ENCODE measurements around the gene PTGS1.
A peak's percentile ranks its signal among the peaks of the same experiment; 100 is the strongest.
"Not testable (repeated sequence)": the region's sequence is repeated elsewhere in the genome, so short reads cannot be mapped to it uniquely, and the experiment has no call there.

Gene PTGS1

DNA sequence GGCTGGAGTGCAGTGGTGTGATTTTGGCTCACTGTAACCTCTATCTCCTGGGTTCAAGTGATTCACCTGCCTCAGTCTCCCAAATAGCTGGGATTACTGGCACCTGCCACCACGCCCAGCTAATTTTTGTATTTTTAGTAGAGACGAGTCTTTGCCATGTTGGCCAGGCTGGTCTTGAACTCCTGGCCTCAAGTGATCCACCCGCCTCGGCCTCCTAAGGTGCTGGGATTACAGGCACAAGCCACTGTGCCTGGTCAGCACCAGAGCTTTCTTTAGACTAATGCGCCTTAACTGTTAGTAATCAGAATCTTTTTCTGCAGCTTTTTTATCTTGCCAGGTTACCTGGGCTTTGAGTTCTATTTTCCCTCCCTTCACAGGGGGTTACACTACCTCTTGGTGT, 18.4 kb downstream of the PTGS1 start:
- DNase-seq, result peak in 1 of 42 donors; percentile 12
- intact Hi-C loops (cut with DNase I), result no loop called here

DNA sequence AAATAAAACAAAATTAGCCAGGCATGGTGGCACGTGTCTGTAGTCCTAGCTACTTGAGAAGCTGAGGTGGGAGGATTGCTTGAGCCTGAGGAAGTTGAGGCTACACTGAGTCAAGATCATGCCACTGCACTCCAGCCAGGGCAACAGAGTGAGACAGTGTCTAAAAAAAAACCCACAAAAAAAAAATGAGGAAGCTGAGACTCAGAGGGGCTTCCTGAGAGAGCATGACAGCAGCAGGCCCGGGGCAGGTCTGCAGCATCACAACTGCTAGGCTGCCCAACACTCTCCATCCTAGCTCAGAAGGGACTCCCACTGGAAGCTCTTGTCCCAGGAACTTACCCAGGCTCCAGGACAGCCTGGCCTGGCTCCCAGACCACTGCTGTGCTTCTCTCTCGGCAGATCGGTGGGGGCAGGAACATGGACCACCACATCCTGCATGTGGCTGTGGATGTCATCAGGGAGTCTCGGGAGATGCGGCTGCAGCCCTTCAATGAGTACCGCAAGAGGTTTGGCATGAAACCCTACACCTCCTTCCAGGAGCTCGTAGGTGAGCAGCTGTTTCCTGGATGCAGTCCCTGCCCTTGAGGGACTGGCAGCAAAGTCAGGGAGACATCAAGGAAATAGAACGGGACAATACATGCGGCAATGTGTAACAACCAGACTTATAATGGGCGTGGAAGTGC, 19.1 kb downstream of the PTGS1 start:
- peak in 3 of 42 donors; percentile 7 to 39 (median 34) for DNase-seq
- intact Hi-C loops (cut with DNase I), result no loop called here

DNA sequence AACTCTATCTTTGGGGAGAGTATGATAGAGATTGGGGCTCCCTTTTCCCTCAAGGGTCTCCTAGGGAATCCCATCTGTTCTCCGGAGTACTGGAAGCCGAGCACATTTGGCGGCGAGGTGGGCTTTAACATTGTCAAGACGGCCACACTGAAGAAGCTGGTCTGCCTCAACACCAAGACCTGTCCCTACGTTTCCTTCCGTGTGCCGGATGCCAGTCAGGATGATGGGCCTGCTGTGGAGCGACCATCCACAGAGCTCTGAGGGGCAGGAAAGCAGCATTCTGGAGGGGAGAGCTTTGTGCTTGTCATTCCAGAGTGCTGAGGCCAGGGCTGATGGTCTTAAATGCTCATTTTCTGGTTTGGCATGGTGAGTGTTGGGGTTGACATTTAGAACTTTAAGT, 21.5 kb downstream of the PTGS1 start:
- intact Hi-C loops (cut with DNase I), result no loop called here
- peak in 2 of 42 donors; percentile 20 to 28 for DNase-seq

DNA sequence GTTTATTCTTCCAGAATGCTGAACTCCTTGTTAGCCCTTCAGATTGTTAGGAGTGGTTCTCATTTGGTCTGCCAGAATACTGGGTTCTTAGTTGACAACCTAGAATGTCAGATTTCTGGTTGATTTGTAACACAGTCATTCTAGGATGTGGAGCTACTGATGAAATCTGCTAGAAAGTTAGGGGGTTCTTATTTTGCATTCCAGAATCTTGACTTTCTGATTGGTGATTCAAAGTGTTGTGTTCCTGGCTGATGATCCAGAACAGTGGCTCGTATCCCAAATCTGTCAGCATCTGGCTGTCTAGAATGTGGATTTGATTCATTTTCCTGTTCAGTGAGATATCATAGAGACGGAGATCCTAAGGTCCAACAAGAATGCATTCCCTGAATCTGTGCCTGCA, 21.9 kb downstream of the PTGS1 start:
- peak in 1 of 42 donors; percentile 1 for DNase-seq
- intact Hi-C loops (cut with DNase I), result no loop called here

DNA sequence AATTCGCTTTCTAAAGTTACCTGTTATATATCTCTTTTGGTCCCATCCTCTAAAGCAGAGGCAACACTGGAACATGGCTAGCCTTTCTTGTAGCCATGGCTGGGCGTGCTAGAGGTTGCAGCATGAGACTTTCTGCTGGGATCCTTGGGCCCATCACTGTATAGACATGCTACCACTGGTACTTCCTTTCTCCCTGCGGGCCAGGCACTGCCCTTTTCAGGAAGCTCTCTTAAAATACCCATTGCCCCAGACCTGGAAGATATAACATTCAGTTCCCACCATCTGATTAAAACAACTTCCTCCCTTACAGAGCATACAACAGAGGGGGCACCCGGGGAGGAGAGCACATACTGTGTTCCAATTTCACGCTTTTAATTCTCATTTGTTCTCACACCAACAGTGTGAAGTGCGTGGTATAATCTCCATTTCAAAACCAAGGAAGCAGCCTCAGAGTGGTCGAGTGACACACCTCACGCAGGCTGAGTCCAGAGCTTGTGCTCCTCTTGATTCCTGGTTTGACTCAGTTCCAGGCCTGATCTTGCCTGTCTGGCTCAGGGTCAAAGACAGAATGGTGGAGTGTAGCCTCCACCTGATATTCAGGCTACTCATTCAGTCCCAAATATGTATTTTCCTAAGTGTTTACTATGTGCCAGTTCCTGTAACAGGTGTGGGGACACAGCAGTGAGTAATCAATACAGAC, 22.6 kb downstream of the PTGS1 start:
- DNase-seq, result peak in 3 of 42 donors; percentile 12 to 35 (median 16)
- intact Hi-C loops (cut with DNase I), result no loop called here

DNA sequence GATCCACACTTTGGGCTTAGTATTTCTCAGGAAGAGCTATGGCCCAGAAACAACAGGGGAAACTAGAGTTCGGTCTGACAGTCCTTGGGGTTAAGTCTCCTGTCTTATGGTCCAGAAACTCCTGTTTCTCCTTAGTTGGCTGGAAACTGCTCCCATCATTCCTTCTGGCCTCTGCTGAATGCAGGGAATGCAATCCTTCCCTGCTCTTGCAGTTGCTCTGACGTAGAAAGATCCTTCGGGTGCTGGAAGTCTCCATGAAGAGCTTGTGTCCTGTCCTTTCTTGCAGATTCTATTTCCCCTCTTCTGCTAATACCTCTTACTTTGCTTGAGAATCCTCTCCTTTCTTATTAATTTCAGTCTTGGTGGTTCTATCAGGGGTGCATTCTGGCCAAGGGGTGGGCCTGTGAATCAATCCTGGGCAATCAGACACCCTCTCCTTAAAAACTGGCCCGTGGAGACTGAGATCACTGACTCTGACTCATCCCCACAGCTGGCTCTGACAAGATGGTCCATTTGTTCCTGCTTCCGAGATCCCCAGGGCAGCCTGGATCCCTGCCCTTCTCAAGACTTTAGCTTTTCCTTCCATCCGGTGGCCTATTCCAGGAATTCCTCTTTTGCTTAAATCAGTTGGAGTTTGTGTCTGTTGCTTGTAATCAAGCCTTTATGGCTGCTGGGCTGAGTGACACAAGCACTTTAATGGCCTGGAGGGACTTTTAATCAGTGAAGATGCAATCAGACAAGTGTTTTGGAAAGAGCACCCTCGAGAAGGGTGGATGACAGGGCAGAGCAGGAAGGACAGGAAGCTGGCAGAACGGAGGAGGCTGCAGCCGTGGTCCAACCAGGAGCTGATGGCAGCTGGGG, 23.7 kb downstream of the PTGS1 start:
- intact Hi-C loops (cut with DNase I), result no loop called here
- DNase-seq, result peak in 2 of 42 donors; percentile 33 to 42

DNA sequence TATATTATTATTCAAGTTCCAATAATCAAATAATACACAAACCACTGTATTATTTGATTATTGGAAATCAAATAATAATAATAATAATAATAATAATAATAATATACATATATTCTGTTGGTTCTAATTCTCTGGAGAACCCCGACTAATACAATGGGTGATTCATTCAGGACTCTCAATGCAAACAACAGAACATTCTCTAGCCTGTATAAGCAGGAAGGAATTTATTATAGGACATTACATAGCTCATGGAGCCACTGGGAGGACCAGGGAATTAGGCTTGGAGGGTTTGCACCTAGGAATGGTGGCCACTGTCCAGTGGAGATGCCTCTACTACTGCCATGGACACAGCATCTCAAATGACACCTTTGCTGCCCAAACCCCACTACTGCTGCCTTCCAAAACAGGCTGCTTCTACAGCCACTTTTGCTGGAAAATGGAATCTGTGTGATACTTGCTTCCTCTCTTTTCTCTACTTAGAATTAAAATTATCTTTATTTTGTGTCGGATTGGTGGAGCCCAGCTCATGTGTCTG, 25.9 kb downstream of the PTGS1 start:
- intact Hi-C loops (cut with DNase I), result no loop called here
- peak in 1 of 42 donors; percentile 13 for DNase-seq

DNA sequence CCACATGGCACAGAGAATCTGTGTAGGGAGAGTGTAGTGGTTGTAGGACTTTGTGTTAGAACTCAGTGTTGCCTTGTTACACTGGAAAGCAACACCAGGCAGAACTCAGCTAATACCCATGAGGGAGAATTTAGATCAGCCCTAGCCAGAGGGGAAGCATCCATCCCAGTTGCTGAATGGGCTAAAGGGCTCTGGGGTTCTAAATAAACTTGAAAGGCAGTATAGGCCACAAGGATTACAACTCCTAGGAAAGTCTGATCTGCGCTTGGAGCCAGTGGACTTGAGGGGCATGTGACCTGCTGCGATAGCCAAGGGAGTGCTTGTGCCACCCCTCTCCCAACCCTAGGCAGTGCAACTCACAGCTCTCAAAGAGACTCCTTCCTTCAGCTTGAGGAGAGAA, 26.9 kb downstream of the PTGS1 start:
- intact Hi-C loops (cut with DNase I), result no loop called here
- peak in 1 of 42 donors; percentile 13 for DNase-seq

DNA sequence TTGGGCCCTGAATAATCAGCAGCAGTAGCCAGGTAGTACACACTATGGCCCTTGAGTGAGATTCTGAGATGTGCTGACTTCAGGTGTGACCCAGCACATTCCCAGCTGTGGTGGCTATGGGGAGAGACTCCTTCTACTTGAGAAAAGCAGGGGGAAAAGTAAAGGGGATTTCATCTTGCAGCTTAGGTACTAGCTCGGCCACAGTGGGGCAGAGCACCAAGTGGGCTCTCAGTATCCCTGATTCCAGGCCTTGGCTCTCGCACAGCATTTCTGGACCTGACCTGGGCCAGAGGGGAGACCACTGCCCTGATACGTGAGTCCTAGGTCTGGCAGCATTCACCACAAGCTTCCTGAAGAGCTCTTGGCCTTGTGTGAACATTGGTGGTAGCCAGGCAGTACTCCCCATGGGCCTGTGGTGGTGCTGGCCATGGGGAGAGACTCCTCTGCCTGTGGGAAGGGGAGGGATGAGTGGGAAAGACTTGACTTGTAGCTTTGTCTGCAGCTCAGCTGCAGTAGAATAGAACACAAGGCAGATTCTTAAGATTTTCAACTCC, 27.6 kb downstream of the PTGS1 start:
- DNase-seq, result peak in 2 of 42 donors; percentile 9 to 13
- intact Hi-C loops (cut with DNase I), result no loop called here

DNA sequence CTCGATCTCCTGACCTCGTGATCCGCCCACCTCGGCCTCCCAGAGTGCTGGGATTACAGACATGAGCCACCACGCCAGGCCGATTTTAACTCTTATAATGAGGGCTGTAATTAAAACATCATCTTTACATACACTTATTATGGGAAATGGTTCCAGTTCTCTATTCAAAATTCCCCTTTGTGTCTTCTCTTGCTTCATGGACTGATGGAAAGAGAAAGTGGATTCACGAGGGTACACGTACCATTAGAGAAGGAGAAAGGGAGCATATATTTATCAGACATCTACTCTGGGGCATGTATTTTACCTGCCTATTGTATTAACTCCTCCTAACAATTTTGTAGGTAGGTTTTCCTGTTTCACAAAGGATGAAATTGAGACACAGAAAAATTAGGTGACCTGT, 31.1 kb downstream of the PTGS1 start:
- no peak for DNase-seq
- intact Hi-C loops (cut with DNase I), result no loop called here

DNA sequence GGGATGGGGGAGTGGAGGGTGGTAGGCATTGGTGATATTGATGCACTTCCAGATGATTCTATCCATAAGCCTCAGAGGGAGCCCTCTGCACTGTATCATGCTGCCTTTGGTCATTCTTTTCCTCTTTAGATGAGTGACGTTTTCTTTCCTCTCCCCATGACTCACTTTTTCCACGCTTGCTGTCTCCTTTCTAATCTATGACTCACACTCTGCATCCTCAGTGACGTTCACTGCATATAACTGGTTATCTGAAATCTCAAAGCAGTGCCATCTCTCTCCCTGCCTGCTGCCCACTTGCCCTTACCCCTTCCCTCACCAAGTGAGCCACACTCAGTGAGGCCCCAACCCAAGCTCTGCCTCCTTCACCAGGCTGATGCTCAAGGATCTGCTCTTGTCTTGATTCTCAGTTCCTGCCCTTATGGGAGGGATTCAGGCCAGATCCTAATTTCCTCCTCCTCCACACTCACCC, 31.6 kb downstream of the PTGS1 start:
- intact Hi-C loops (cut with DNase I), result no loop called here
- DNase-seq, result peak in 1 of 42 donors; percentile 21

DNA sequence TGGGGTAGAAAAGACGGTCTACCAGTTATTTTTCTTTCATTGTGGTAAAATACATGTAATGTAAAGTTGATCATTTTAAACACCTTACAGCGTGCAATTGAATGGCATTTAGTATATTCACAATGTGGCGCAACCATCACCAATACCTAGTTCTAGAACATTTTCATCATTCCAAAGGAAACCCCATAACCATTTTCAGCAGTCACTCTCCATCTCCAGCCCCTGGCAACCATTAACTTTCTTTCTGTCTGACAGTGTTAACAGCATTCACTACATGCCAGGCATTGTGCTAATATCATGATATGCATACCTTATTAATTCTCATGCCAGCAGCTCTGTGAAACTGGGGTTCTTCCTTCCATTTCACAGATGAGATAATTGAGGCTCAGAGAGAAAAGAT, 32.0 kb downstream of the PTGS1 start:
- intact Hi-C loops (cut with DNase I), result no loop called here
- no peak for DNase-seq

DNA sequence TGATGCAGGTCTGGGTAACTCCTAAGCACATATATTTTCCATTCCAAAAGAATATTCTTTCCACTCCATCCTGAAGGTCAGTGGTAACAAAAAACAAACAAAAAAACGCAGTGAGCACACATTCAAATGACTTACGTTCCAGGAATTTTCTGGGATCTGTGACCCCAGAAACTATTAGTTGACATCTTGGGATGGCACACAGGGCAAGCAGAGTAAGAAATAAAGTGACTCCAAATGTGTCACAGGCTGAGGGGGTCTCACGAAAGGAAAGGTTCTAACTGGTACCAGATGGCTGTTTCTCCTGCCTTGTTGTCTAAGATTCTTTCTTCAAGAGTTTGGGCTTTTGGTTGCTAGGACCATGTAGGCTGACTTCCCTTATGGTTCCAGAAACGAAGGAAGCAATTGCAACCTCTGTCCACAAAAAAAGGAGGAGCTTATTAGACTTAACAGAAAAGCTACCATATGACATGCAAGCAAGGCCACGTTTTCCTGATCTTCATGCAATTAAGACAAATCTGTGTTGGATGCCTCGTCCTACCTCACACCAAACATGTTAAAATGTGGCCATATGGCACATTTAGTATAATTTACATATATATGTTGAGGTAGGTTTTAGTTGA, 32.7 kb downstream of the PTGS1 start:
- intact Hi-C loops (cut with DNase I), result no loop called here
- DNase-seq, result peak in 1 of 42 donors; percentile 17

DNA sequence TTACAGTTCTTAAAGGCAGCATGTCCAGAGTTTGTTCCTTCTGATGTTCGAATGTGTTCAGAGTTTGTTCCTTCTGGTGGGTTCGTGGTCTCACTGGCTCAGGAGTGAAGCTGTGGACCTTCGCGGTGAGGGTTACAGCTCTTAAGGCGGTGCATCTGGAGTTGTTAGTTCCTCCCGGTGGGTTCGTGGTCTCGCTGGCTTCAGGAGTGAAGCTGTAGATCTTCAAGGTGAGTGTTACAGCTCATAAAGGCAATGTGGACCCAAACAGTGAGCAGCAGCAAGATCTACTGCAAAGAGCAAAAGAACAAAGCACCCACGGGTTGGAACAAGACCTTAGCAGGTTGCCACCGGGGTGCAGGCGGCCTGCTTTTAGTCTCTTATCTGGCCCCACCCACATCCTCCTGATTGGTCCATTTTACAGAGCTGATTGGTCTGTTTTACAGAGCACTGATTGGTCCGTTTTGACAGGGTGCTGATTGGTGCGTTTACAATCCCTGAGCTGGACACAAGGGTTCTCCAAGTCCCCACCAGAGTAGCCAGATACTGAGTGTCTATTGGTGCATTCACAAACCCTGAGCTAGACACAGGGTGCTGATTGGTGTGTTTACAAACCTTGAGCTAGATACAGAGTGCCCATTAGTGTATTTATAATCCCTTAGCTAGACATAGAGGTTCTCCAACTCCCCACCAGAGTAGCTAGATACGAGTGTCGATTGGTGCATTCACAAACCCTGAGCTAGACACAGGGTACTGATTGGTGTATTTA, 34.7 kb downstream of the PTGS1 start:
- intact Hi-C loops (cut with DNase I), result not testable (repeated sequence)
- peak in 1 of 42 donors; percentile 16 for DNase-seq

DNA sequence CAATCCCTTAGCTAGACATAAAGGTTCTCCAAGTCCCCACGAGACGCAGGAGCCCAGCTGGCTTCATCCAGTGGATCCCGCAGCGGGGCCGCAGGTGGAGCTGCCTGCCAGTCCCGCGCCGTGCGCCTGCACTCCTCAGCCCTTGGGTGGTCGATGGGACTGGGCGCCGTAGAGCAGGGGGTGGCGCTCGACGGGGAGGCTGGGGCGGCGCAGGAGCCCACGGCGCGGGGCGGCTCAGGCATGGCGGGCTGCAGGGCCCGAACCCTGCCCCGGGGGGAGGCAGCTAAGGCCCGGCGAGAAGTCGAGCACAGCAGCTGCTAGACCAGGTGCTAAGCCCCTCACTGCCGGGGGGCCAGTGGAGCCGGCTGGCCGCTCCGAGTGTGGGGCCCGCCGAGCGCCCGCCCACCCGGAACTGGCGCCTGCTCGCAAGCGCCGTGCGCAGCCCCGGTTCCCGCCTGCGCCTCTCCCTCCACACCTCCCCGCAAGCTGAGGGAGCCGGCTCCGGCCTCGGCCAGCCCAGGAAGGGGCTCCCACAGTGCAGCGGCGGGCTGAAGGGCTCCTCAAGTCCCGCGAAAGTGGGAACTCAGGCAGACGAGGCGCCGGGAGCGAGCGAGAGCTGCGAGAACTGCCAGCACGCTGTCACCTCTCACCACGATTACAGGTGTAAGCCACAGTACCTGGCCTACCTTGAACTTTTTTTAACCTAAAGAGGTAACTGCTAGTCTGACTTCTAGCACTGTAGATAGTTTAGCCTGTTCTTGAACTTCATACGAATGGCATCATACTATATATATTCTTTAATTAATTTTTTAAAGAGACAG, 35.5 kb downstream of the PTGS1 start:
- intact Hi-C loops (cut with DNase I), result no loop called here
- no peak for DNase-seq

DNA sequence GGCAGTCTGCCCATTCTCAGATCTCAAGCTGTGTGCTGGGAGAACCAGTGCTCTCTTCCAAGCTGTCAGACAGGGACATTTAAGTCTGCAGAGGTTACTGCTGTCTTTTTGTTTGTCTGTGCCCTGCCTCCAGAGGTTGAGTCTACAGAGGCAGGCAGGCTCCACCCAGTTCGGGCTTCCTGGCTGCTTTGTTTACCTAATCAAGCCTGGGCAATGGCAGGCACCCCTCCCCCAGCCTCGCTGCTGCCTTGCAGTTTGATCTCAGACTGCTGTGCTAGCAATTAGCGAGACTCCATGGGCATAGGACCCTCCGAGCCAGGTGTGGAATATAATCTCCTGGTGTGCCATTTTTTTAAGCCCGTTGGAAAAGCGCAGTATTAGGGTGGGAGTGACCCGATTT, 43.3 kb downstream of the PTGS1 start:
- intact Hi-C loops (cut with DNase I), result not testable (repeated sequence)

DNA sequence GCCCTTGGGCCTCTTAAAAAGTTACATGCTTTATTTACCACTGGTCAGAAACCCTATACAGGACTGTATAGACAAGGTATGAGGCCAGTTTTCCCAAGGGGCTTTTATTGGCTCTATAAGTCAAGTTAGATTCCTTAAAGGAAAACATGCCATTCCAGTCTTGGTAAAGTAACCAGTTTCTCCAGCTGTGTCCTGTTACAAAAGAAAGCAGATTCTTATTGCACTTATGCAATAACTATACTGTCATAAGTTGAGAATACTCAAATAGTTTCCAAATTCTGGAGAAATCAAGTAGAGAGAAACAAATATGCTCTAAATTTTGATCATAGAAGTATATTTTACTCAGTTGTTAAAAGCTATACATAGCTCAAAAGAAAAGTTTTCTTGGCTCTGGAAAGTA, 47.2 kb downstream of the PTGS1 start:
- intact Hi-C loops (cut with DNase I), result no loop called here
- no peak for DNase-seq

More for the DNA sequence above, 43.3 kb downstream of the PTGS1 start:
- not testable (repeated sequence) for DNase-seq

Measured in head of caudate nucleus (tissue), 42 donors.